GM19324 (cell line): ENCODE results near the gene DBH.

Source experiments
- ATAC-seq: cut with Tn5 transposase; IDR thresholded peaks from one replicate; pipeline ENCODE4 v1.9.1; 2021; ENCODE audit warnings: mild to moderate bottlenecking, moderate library complexity; ENCODE audit not compliant: unreplicated experiment, low FRiP score

DBH gene

GRCh38 chr9:133680250-133680975, 44.2 kb downstream of the DBH start:
- ATAC-seq = no peak

- no peak for ATAC-seq
These were observed 45.0 kb downstream of the DBH start for GRCh38 chr9:133680976-133681657.

DNA sequence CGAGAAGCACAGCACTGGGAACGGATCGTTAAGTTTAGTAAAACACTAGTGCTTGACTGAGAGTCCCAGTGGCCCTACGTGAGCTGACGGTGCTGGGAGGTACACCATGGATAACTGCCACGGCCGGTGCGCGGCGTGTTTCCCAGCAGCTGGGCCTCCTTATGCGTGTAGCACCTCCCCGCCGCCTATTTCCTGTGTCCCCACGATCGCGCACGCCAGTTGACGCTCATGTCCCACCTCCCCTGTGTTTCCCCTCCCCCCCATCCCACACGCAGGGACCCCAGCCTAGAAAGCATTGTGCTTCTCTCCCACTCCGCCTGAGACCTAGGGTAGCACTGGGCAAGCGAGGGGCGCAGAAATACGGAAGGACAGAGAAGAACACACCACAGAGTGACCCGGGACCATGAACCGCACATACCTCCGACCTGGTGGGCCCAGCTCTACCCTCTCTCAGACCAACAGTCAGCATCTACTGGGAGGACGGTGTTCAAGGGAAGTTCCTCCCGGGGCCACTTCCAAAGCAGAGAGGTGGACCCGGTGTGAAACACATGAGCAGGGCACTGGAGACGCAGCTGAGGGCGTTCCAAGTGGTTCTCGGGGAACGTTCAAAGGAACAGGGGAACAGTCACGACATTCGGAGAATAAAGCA, 45.6 kb downstream of the DBH start:
- no peak for ATAC-seq

GRCh38 chr9:133682818-133683585, 46.8 kb downstream of the DBH start:
- no peak for ATAC-seq

- no peak for ATAC-seq
These were observed 47.5 kb downstream of the DBH start for GRCh38 chr9:133683586-133684120.

DNA sequence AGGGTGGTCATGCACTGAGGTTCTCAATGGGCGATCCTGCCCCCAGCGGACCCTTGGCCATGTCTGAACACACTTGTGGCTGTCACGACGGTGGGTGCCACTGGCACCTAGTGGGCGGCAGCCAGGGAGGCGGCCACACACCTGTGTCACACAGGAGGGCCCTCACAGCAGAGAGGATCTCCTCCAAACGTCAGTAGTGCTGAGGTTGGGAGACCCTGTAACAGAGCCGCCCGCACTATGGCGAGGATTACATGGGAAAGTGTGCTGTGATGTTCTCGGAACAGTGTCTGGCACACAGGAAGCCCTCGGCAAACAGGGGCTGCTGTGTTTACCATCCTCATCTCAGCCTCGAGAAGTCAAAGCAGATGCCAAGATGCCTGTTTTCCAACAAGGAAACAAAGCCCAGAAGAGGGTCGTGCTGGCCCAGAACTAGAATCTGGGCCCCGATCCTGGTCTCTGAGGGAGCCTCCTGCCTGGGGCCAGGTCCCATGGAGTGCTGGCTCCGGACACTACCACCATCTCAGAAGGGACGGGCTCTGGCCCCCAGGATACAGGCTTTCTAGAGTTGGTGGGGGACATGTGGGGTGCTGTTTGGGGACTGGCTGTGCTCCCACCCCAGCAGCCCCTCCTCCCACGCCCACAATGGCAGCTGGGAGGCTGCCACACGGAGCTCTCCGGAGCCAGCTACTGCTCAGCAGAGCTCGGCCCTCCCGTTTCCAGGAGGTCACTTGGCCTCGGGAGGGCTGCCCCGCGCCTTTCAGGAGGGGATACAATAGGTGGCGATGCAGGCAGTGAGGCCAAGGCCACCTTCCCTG, 48.2 kb downstream of the DBH start:
- ATAC-seq = no peak

DNA sequence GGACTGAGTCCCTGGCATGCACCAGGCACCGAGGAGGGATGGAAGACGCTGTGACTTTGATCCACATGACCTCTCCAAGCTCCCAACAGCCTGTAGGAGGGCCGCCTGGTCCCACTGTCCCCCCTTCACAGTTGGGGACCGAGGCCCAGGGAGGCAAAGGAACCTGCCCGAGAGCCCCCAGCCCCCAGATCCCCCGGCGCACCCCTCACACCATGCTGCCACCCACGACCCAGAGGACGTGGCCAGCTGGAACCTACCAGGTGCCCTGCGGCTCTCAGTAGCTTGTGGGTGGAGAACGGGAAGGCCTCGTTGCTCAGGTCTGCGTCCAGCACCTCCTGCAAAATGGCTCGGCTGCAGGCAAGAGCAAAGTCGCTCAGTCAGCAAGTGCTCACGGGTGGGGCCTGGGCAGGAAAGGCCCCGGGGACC, 48.8 kb downstream of the DBH start:
- no peak for ATAC-seq

DNA sequence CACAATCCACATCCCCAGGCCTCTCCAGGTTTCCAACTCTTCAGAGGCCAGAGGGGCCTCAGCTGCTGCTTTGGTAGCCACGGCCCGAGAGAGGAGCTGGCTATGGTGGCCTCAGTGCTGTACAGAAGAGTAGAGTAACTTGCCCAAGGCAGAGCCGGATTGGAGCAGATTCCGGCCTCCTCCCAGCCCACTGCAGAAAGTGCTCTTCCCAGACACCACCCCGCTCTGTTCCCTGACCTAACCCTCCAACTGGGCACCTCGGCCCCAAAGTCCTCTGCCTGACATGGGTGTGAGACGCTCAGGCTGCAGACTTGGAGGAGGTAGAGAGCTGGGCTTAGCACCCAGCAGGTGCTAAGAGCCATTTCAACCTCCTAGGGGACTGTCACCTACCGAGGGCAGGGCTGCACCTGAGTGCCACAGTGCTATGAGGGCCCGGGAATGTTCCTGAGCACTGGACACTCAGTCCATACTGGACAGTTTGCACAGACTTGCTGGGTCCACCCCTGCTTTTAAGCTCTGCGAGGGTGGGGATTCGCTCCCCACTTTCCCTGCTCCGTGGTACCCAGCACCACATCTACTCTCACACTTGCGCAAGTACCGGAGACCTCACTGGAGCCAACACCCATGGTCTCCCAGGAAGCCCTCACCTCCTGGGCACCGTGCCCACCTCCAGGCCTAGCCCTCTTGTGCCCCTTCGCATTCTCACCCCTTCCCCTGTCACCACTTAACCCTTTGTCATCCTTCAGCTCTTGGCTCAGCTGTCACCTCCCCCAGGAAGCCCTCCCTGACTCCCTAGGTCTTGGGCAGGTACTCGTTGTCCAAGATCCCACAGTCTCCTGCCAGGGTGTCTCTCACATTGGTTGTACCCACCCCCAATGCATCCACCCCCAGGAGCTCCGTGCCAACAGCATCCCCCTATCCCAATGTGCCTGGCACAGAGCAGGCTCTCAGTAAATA, 49.8 kb downstream of the DBH start:
- no peak for ATAC-seq

DNA sequence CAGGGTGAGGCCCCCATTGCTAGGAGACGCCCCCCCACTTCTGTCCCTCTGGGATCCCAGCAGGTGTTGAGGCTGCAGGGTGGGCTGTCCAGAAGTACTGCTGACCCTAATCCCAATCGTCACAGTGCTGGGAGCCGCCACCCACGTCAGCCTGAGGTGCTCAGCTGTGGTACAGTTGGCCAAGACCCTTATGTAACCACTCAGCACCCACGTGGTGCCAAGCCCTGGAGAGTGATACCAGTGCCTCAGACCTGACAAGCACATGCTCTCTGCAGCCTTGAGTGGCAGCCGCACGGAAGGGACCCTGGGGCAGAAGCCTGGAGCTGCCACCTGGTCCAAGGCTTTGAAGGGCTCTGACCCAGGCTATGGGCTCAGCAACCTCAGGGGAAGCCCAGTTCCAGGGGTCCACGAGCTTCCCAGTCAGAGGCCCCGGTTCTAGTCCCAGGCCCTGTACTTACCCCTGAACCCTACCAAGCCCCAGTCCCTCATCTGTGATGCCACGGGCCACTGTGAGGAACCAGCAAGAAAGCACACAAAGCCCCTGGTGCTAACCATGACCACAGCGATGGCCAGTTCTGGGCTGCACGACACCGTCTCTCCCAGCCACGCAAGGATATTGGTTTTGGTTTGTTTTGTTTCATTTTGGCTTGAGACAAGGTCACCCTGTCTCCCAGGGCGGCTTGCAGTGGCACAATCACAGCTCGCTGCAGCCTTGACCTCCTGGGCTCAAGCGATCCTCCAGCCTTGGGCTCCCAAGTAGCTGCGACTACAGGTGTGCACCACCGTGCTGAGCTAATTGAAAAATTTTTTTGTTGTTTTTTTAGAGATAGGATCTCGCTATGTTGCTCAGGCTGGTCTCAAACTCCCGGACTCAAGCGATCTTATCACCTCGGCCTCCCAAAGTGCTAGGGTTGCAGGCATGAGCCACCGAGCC, 50.7 kb downstream of the DBH start:
- ATAC-seq = no peak

GRCh38 chr9:133687856-133688761, 51.9 kb downstream of the DBH start:
- ATAC-seq = no peak

GRCh38 chr9:133689151-133689763, 53.1 kb downstream of the DBH start:
- no peak for ATAC-seq

DNA sequence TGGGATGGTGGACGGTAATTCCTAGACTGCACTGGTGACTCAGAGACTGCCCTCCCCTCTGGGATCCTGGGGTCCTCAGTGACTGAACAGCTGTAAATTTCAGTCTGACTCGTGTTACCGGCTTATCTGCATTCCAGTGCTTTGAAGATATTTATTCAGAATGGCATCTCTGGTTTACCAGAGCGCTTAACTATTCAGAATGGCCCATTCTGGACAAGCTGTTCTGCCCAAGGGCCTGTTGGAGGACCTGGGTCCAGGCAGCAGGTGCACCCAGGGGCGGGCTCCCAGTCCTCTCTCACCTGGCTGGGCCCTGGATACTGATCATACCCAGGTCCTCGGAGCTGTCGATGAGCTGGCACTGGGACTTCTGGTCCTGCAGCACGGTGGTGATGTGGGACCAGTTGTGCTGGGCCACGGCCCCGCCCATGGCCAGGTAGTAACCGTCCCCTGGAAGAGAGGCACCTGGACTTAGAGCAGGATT, 54.0 kb downstream of the DBH start:
- ATAC-seq = no peak

DNA sequence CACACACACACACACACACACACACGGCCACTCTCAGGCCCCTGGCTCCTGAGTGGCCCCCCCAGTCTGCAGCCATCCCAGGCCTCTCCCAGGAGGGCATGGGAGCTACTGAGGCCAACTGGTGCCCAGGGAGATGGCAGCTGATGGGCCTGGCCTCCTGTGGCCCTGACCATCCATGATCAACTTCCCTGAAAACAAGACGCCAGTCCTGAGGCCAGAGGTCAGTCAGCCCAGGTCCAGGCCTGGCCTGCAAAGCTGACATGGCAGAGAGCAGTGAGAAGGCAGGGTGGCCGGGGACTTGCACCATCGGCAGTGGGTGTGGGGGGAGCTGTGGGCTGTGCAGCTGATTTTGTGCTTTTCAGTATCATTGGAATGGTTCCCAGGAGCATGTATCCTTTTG, 55.0 kb downstream of the DBH start:
- no peak for ATAC-seq

DNA sequence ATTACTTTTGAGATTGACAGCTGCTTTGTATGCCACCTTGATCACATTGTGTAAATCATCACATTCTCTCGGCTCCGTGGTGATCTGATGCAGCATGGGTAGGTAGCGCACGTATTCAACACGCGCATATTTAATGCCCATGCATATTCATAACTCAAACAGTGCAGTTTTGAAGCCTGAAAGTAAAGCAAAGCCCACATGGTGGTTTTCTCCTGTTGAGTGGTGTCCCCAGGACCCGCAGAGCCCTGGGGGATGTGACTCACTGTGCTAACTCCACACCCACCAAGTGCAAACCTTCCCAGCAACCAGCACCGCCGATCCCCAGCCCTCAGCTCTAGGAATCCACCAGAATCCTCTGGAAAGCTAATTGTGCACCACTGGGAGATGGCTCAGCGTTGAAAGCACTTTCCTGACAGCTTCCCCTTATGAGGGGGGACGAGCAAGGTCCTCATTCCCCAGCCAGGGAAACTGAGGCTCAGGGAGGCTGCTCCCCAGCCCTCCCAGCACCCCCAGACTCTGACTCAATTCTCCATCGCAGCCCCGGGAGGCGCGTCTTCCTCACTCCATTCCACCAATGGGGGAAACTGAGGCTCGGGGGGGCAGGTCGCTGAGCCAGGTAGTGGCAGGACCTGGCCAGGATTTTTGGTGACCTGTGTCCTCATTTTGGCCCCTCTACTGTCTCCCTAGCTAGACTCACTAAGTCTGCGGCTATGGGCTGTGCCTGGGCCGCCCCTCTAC, 55.6 kb downstream of the DBH start:
- ATAC-seq = no peak

- ATAC-seq = no peak
These were observed 56.3 kb downstream of the DBH start for GRCh38 chr9:133692364-133692985.
